HL-60 (cell line): ENCODE data around the gene SMAP2.

Source experiments
- DNase-seq, 2 experiments: peaks; one replicate each; pipeline ENCODE4 v3.0.0-alpha.2; 2010 to 2020; ENCODE audit warnings: low read depth in 1 of 2, low spot score in 1 of 2
- H3K27ac ChIP-seq: fragments of 250-450 bp; sonication (Bioruptor Pico); replicated peaks from 2 replicates; pipeline ENCODE4 v1.5.1; 2020; ENCODE audit warnings: mild to moderate bottlenecking, moderate library complexity
- H3K27me3 ChIP-seq: fragments of 250-450 bp; sonication (Bioruptor Pico); 2 replicates; pipeline ENCODE4 v1.5.1; 2021; ENCODE audit warnings: mild to moderate bottlenecking, moderate library complexity; ENCODE audit not compliant: insufficient read depth, poor library complexity, severe bottlenecking
- H3K4me3 ChIP-seq: replicated peaks from 2 replicates; pipeline ENCODE4 v1.5.1; 2011; ENCODE audit warnings: mild to moderate bottlenecking, control low read depth, low read length; ENCODE audit not compliant: insufficient read depth
- GABPA ChIP-seq: IDR thresholded peaks from 2 replicates; pipeline ENCODE4 v1.6.1; 2012; ENCODE audit warnings: low read depth
- POLR2AphosphoS5 ChIP-seq: IDR thresholded peaks from 2 replicates; pipeline ENCODE4 v1.6.1; 2012; ENCODE audit warnings: low read depth
- SPI1 ChIP-seq: IDR thresholded peaks from 2 replicates; pipeline ENCODE4 v1.6.1; 2012; ENCODE audit warnings: low read depth, mild to moderate bottlenecking, borderline replicate concordance
- TF ChIP-seq, protein P1 (sequence below): IDR thresholded peaks from 2 replicates; pipeline ENCODE4 v1.6.1; 2012; ENCODE audit warnings: low read depth; ENCODE audit not compliant: insufficient replicate concordance
- TF ChIP-seq, protein P2 (sequence below): IDR thresholded peaks from one replicate; pipeline ENCODE4 v1.5.1; 2011; ENCODE audit warnings: low read length, control low read depth, inconsistent platforms; ENCODE audit not compliant: insufficient read depth

The SMAP2 gene

DNA sequence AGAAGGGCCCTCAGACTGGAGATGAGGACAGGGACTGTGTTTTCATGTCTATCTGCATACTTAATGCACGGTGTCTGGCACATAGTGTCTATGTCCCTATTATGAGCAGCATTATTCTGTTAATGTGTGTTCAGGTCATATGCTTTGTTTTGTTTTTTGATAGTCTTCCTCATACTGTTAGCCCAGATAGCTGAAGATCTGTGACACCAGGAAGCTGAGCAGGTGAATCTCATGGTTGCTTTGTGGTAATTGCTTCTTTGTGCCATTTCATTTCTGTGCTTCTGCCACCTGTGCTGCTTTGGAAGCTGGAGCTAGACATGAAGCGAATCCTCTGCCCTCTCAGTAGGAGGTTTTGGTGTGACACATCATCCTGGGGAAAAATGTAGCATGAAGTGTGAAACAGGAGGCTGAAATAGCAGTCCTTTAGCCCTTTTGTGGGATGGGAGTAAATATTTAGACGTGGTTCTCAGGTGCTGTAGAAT lies 15.8 kb downstream of the SMAP2 start:
- Histone ChIP-seq H3K27me3 (no peaks in the 10 kb centered on the region), H3K4me3 (no peak overlapping the region), H3K27ac (no peak overlapping the region)
- no peak for DNase-seq
- TF ChIP-seq POLR2AphosphoS5 (no peak), GABPA (no peak), SPI1 (no peak)
- TF ChIP-seq, protein P1, sequence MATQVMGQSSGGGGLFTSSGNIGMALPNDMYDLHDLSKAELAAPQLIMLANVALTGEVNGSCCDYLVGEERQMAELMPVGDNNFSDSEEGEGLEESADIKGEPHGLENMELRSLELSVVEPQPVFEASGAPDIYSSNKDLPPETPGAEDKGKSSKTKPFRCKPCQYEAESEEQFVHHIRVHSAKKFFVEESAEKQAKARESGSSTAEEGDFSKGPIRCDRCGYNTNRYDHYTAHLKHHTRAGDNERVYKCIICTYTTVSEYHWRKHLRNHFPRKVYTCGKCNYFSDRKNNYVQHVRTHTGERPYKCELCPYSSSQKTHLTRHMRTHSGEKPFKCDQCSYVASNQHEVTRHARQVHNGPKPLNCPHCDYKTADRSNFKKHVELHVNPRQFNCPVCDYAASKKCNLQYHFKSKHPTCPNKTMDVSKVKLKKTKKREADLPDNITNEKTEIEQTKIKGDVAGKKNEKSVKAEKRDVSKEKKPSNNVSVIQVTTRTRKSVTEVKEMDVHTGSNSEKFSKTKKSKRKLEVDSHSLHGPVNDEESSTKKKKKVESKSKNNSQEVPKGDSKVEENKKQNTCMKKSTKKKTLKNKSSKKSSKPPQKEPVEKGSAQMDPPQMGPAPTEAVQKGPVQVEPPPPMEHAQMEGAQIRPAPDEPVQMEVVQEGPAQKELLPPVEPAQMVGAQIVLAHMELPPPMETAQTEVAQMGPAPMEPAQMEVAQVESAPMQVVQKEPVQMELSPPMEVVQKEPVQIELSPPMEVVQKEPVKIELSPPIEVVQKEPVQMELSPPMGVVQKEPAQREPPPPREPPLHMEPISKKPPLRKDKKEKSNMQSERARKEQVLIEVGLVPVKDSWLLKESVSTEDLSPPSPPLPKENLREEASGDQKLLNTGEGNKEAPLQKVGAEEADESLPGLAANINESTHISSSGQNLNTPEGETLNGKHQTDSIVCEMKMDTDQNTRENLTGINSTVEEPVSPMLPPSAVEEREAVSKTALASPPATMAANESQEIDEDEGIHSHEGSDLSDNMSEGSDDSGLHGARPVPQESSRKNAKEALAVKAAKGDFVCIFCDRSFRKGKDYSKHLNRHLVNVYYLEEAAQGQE, result no peak
- TF ChIP-seq, protein P2, sequence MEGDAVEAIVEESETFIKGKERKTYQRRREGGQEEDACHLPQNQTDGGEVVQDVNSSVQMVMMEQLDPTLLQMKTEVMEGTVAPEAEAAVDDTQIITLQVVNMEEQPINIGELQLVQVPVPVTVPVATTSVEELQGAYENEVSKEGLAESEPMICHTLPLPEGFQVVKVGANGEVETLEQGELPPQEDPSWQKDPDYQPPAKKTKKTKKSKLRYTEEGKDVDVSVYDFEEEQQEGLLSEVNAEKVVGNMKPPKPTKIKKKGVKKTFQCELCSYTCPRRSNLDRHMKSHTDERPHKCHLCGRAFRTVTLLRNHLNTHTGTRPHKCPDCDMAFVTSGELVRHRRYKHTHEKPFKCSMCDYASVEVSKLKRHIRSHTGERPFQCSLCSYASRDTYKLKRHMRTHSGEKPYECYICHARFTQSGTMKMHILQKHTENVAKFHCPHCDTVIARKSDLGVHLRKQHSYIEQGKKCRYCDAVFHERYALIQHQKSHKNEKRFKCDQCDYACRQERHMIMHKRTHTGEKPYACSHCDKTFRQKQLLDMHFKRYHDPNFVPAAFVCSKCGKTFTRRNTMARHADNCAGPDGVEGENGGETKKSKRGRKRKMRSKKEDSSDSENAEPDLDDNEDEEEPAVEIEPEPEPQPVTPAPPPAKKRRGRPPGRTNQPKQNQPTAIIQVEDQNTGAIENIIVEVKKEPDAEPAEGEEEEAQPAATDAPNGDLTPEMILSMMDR, result no peak

DNA sequence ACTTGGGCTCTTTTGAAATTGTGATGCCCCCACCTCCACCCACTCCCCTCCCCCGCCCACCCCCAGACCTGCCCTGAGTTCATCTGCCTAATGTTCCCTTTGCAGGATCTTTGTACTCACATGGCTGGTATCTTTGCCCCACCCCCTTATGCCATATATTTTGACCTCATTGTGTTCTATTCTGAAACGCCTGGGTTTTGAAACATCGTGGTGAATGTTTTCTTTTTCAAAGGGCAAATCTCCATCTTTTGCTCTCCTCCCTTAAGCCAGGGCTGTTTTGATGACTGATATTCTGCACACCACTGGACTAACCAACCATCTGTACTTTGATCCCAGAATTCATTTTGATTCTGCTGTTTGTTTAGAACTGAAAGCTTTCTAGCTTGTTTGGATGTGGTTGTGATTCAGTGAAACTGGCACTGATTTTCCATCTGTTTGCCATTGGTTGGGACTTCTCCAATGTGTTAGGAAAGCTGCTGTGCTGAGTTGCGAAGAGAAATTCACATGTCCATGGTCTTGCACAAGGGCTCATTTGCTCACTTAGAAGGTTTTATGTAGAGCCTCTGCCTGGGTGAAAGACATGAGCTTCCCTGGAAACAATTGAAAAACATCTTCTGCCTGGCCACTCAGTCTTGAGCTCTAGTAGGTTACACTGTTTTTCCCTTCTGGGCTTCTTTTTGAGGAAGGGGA lies 16.5 kb downstream of the SMAP2 start:
- peak in 1 of 2 experiments; percentile 56 for DNase-seq
- TF ChIP-seq POLR2AphosphoS5, result no peak
- TF ChIP-seq, protein P2, result no peak
- TF ChIP-seq, protein P1, result no peak
- TF ChIP-seq SPI1, result no peak
- TF ChIP-seq GABPA, result no peak
- H3K27ac ChIP-seq, result peak overlapping the region; percentile 37
- no peak overlapping the region for H3K4me3 ChIP-seq
- H3K27me3 ChIP-seq, result no peaks in the 10 kb centered on the region

DNA sequence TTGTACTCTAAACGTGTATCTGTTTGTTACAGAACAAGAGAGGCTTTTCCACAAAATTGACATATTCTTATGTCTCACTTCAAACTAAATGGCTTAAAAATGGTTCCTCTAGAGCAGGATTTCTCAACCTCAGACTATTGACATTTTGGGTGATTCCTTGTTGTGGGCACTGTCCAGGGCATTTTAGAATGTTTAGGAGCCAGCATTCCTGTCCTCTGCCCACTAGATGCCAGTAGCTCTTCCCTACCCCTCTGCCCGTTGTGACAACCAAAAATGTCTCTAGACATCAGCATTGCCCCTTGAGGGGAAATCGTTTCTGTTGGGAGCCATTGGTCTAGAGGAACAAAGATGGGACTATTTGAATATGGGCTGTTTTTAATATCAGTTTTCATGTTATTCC lies 17.3 kb downstream of the SMAP2 start:
- no peak overlapping the region for H3K4me3 ChIP-seq
- TF ChIP-seq POLR2AphosphoS5, result no peak
- no peak for TF ChIP-seq SPI1
- TF ChIP-seq, protein P1, result no peak
- TF ChIP-seq, protein P2, result no peak
- no peak for TF ChIP-seq GABPA

More for the DNA sequence above, 17.3 kb downstream of the SMAP2 start:
- Histone ChIP-seq H3K27ac (peak overlapping the region; percentile 37), H3K27me3 (no peaks in the 10 kb centered on the region)
- DNase-seq, result no peak
